Mucosa of gallbladder (tissue), 1 donor: ENCODE results near the gene DPYSL5. TPM values are rescaled to one million over a fixed set of nuclear protein-coding genes. Genes with fewer than 3 reads are reported as not detected.

Experiments
- DNase-seq: peaks from one replicate; pipeline ENCODE4 v3.0.0-alpha.2; 2020; ENCODE audit warnings: low spot score
- total RNA-seq: library from RNA; stranded (reverse); gene quantifications from one replicate; pipeline ENCODE4 v1.2.1, GENCODE V29; 2021
- donor health status: DM: no; HTN: no; CAD: no.

The DPYSL5 gene
- total RNA-seq, 1 donor from 2014 or later, result 0.26 TPM

DNA sequence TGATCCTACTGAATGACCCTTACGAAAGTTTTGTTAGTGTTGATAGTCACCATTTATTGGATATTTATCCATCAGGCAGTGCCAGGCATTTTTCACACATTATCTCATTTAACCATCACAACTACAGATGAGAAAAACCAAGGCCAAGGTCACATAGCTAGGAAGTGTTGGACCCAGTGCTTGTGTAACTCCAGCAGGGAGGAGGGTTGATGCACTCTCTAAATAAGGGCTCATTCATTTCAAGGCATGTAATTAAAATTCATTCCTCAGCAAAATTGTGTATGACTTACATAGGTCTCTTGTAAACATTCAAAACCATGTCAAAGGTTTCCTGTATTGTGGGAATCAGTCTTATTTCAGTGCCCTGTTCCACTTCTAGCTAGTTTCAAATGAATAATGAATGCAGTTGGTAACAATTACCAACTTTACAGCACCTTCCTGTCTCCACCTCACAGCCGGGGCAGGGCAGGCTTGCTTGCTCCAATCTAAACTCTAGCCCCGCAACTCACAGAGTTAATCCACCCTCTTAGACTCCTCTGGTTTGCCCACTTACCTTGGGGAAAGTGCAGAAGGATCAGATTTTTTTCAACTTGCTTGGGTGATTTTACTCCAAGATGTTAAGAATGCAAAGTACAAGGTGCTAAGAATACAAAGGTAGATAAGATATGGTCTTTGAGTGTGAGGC is 116.7 kb downstream of the DPYSL5 start:
- DNase-seq, result no peak

GRCh38 chr2:26968001-26968400 is 120.1 kb downstream of the DPYSL5 start:
- no peak for DNase-seq

DNA sequence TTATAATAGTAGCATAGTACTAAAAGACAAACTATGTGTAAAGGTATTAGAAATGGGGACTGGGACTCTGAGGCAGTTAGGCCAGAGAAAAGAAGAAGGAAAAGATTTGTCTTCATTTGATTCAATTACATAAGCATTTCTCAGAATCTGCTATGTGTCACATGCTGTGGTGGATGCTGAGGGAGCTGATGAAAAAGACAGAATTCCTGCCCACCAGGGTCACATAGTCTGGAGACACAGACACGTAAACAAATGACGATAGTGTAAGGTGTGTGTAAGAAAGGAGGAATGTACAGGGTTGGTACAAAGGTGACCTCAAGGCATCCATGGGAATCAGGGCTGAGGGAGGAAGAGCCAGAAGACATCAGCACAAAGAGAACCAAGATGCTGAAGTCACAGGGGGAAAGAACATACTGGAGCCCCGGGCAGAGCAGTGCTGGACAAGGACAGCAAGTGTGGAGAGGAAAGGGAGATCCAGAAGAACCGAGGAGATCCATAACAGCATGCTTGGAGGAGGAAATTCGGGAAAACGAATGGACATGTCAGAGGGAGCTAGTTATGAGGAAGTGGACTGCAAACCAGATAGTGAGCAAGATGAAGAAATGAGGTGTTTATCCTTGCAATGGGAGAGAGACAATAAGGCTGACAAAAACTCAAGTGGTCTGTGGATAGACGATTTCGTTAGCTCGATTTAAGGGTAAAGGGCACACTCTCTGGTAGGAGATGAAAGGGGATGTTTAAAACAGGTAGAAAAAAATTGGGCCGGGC is 121.3 kb downstream of the DPYSL5 start:
- DNase-seq, result no peak

- DNase-seq, result peak; percentile 74
Measured at GRCh38 chr2:26970244-26970927, 122.5 kb downstream of the DPYSL5 start, which contains the start of gene MAPRE3. MAPRE3 (plus strand) TSS chr2:26970637; CDS start chr2:27022219, 51,582 bp downstream.

DNA sequence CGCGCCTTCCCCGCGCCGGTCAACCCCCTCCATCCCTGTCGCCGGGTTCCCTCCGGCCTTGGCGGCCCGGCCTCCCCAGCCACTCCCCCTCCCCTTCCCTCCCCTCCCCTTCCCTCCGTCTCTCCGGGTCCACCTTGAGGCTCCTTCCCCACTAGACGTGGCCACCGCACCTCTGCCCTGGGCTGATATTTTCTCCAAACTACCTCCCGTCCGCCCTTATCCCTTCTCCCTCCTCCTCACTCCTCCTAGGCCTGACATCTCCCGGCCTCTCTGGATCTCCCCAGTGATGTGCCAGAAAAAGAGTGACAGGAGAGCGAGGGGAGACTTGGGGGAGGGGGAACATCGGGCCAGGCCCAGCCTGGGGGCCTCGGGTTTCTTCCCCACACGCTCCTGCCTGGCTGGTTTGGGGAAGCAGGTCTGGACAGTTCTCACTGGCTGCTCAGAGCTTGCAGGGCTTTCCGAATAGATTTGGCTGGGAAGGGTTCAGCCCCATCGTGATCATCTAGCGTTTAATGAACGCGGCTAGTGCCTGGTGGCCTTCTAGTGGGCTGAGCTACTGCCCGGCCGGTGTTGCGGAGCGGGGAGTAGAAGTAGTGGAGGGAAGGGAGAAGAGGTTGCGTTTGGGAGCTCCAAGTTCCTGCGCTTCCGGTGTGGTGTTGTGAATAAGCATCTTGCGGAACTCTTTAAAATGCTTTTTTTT is 123.1 kb downstream of the DPYSL5 start:
- no peak for DNase-seq

DNA sequence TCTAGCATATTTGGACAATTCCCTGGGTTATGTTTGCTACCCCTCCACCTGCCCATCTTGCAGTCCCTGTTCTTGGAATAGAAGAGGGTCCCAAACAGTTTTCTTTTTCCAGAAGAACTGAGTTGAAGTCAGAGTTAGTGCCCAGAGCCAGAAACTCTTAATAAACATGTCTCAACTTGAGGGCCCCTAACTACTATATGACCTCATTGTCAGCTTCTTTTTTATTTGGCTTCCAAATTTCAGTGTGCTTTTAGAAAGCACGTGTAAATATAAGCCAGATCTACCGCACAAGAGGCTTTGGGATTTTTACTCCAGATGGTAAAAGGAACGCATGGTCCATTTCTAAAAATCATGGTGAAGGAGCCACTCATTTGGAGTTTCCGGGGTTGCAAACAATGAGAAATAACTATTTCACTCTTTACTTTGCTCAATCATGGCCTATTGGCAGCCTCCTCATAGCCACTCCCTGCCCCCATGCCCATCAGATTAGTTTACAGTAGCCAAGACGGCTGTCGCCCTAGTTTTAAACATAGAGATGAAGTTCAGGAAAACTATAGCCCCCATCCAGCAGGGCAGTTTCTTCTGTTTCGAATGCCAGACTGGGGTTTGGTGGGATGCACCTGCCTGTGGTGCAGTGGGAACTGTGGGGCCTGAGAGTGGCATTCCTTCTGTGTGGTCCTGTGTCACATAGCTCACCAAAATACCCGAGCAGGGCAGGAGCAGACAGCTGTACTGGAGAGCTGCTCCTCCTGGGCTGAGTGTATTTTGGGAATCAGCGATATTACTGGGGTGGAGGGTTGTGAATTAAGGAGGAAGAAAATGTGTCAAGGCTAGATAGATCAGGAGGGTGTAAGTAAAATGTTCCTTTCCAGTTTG is 124.2 kb downstream of the DPYSL5 start:
- DNase-seq, result no peak

DNA sequence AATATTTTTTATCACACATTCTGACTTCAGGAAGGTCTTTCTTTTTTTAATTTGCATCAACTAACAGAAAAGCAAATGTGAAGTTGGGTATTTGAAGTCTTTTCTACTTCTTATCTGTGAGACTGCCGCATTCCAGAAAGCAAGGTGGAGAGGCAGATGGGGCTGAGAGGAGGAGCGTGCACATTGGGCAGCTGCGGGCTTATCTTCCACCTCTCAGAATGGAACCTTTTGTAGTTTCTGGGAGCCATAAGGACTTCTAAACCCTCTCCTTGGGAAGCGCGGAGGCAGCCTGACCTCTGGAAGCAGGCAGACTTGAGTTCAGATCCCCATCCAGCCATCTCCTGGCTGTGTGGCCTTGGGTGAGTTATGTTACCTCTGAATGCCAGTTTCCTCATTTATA is 126.4 kb downstream of the DPYSL5 start:
- DNase-seq, result no peak

DNA sequence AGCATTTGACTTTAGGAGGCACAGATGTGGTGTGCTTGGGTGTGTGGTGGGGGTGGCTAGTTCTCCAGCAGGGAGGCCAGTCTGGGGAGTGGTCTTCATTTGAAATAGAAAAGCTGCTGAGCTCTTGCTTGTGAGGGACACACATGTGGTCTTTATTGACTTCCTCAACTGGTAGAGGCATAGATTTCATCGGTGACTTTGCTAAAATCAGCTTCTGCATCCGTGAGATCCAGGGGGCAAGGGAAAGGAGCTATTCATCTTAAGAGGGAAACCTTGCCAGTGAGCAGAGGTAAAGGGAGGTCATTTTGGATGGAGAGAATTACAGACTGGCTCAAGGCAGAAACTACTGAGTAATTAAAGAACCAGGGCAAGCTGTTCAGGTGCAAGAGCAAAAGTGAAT is 127.2 kb downstream of the DPYSL5 start:
- DNase-seq, result no peak

- DNase-seq, result no peak
Measured at GRCh38 chr2:26975656-26976055, 127.7 kb downstream of the DPYSL5 start.

DNA sequence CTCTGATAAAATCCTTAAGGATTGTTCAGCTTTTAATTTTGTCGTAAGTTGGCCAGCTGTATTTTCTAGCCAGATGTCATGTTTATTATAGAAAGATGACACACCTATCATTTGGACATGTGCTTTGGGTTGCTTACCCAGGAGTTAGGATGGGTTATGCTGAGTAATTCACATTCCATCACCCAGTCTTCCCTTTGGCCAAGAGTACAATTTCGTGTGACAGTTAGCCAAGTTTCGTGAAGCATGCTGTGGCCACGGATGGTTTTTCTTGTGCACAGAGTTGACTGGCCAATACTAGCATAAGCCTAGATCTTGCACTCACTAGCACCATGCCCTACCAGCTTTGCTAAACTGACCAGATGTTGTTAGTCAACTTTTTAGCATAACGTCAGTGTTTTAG is 128.3 kb downstream of the DPYSL5 start:
- DNase-seq, result no peak

- DNase-seq, result no peak
Measured at GRCh38 chr2:26977012-26977411, 129.1 kb downstream of the DPYSL5 start.

GRCh38 chr2:26978061-26978596 is 130.2 kb downstream of the DPYSL5 start:
- DNase-seq, result peak; percentile 71

- DNase-seq, result peak; percentile 27
Measured at GRCh38 chr2:26979741-26980140, 131.8 kb downstream of the DPYSL5 start.

DNA sequence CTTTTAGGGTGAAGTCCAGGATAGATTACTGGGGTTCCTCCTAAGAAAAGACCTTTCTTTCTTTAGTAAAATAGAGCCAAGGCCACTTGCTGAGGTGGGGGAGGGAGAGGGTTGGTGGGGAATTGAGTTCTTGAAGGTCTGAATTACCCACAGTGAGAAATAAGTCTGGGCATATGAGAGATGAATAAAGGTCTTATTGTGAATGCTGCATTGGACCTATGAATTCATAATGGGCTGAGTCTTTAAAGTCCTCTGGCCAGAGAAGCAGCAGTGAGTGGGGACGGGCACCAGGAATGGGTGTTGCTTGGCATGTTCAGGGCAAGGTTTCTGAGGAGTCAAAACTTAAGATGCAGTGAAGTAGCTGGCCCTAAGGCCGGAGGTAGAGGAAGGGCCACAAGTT is 133.0 kb downstream of the DPYSL5 start:
- no peak for DNase-seq

- peak; percentile 83 for DNase-seq
Measured at GRCh38 chr2:26982102-26982742, 134.3 kb downstream of the DPYSL5 start.

- no peak for DNase-seq
Measured at GRCh38 chr2:26983746-26984145, 135.8 kb downstream of the DPYSL5 start.

DNA sequence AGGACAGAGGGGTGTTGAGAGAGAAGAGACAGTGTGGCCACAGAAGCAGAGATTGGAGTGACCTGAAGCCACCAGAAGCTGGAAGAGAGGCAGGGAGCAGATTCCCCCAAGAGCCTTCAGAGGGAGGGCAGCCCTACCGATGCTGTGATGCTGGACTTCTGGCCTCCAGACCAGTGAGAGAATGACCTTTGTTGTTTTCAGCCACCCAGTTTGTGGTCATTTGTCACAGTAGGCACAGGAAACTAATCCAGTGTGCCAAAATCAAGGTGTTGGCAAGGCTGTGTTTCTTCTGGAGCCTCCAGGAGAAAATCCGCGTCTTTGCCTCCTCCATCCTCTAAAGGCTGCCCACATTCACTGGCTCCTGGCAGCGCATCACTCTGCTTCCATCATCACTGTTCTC is 137.9 kb downstream of the DPYSL5 start:
- no peak for DNase-seq

- DNase-seq, result no peak
Measured at GRCh38 chr2:26986576-26986975, 138.6 kb downstream of the DPYSL5 start.

GRCh38 chr2:26988058-26988860 is 140.3 kb downstream of the DPYSL5 start:
- no peak for DNase-seq
